Measurements from ENCODE around the gene ACOT9.

DNA sequence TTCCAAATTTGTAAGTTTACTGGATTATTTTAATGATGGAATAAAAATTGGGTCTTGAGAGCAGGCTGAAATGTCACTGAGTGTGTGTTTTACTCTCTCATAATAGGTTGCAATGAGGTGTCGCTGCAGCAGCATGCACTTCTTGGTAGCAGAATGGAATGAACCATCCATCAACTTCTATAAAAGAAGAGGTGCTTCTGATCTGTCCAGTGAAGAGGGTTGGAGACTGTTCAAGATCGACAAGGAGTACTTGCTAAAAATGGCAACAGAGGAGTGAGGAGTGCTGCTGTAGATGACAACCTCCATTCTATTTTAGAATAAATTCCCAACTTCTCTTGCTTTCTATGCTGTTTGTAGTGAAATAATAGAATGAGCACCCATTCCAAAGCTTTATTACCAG is 42.5 kb upstream of the ACOT9 start:
- TF ChIP-seq EP300 (IDR thresholded peaks at IDR 0.05) (no peak), POLR2A (IDR thresholded peaks at IDR 0.05; ENCODE audit: low read depth) (no peak)

Data from esophagus muscularis mucosa (tissue), 2 donors.